Endothelial cell (in vitro differentiated cells): Measurements from ENCODE around the gene PSORS1C1. TPM values are rescaled to one million over a fixed set of nuclear protein-coding genes. Genes with fewer than 3 reads are reported as not detected.

ENCODE experiments used
- DNase-seq: peaks from one replicate; pipeline ENCODE4 v3.0.0; 2021; ENCODE audit warnings: low spot score
- H3K27ac Mint-ChIP-seq: one replicate; pipeline ENCODE4 v1.8.0; 2021; ENCODE audit warnings: mixed read lengths, inconsistent platforms; ENCODE audit not compliant: unreplicated experiment
- H3K27me3 Mint-ChIP-seq: one replicate; pipeline ENCODE4 v1.8.0; 2021; ENCODE audit warnings: mild to moderate bottlenecking, moderate library complexity, mixed read lengths, inconsistent platforms; ENCODE audit not compliant: unreplicated experiment
- H3K36me3 Mint-ChIP-seq: one replicate; pipeline ENCODE4 v1.8.0; 2021; ENCODE audit warnings: mild to moderate bottlenecking, low read depth, mixed read lengths, inconsistent platforms; ENCODE audit not compliant: unreplicated experiment
- H3K4me1 Mint-ChIP-seq: one replicate; pipeline ENCODE4 v1.8.0; 2021; ENCODE audit warnings: mild to moderate bottlenecking, mixed read lengths, inconsistent platforms; ENCODE audit not compliant: unreplicated experiment
- H3K4me3 Mint-ChIP-seq: one replicate; pipeline ENCODE4 v1.8.0; 2021; ENCODE audit warnings: mild to moderate bottlenecking, mixed read lengths, inconsistent platforms; ENCODE audit not compliant: unreplicated experiment
- H3K9me3 Mint-ChIP-seq: one replicate; pipeline ENCODE4 v1.8.0; 2021; ENCODE audit warnings: mixed read lengths, inconsistent platforms; ENCODE audit not compliant: unreplicated experiment
- total RNA-seq: library from RNA; stranded (reverse); fragmentation: NEBNext Ultra II Directional; extraction: Animal tissue kit (Norgen Biotek cat#: 25700); gene quantifications from one replicate; pipeline ENCODE4 v1.2.1, GENCODE V29; 2021; ENCODE audit not compliant: unreplicated experiment
- TF ChIP-seq, protein P1 (sequence below): fragments of 200-600 bp; sonication (generic); IDR thresholded peaks from one replicate; pipeline ENCODE4 v1.5.0; 2021; ENCODE audit warnings: antibody characterized with exemption; ENCODE audit not compliant: unreplicated experiment

Gene PSORS1C1
- total RNA-seq, 1 donor from 2014 or later = 0.54 TPM

DNA sequence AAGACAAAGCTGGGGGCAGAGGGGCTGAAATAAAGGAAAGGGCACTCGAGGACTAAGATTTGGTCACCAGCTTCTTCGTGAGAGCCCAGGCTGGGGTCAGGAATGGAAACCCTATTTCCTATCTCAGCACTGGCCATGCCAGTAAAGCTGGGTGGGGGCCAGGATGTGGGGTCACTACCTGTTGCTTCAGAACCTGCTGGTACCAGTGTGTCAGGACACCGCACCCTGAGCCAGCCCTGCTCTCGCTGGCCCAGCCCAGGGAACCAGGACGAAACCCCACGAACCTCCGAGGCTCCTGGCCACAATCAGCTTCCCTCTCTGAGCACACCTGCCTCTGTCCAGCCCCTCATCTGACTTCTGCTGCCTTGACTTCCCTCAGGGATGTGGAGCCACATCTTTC lies 3.6 kb downstream of the PSORS1C1 start:
- TF ChIP-seq, protein P1, sequence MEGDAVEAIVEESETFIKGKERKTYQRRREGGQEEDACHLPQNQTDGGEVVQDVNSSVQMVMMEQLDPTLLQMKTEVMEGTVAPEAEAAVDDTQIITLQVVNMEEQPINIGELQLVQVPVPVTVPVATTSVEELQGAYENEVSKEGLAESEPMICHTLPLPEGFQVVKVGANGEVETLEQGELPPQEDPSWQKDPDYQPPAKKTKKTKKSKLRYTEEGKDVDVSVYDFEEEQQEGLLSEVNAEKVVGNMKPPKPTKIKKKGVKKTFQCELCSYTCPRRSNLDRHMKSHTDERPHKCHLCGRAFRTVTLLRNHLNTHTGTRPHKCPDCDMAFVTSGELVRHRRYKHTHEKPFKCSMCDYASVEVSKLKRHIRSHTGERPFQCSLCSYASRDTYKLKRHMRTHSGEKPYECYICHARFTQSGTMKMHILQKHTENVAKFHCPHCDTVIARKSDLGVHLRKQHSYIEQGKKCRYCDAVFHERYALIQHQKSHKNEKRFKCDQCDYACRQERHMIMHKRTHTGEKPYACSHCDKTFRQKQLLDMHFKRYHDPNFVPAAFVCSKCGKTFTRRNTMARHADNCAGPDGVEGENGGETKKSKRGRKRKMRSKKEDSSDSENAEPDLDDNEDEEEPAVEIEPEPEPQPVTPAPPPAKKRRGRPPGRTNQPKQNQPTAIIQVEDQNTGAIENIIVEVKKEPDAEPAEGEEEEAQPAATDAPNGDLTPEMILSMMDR = no peak
- Mint-ChIP-seq H3K27me3 (peaks cover 13% of the 10 kb centered on the region), H3K4me1 (peaks cover 12% of the 10 kb centered on the region), H3K9me3 (no peaks in the 10 kb centered on the region), H3K4me3 (no peak overlapping the region), H3K27ac (peak overlapping the region; percentile 72), H3K36me3 (no peaks in the 10 kb centered on the region)
- DNase-seq = no peak

DNA sequence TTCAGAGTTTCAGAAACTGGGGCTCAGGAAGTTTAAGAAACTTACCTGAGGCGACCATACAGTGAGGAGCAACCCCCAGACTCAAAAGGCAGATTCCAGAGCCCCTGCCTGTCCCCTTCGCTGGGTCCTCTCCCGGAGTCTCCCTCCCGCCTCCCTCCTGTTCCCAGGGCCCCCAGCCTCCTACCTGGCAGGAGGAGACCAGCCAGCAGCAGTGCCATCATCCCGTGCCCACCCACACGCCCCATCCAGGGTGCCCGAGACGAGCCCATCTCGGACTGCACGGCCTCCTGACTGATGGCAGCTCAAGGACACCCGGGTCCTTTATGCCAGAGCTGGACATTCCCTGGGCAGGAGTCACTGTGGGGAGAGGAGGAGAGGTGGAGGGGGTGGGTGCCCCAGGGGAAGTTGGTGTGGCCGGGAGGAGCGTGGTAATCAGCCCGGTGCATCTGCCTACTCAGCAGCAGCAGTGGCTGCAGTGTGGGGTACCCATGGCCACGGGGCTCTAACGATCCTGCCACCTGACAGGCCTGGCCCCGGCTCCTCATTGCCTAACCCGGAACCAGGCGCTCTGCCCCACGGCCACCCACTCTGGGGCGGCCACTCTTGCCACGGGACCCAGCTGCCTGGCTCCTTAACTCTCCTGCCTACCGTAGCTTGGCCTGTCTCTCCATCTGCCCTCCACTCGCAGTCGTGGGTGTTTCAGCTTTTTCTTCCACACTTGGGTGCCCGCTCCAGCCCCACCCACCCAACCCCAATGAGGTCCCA lies 5.7 kb downstream of the PSORS1C1 start, which contains the start of gene CDSN:
Gene CDSN (minus strand): TSS at position 296 of the 765 bp plus-strand sequence. CDS start 27 bp downstream, at position 269.
- DNase-seq = no peak
- no peak within 1 kb of the TSS for H3K27ac Mint-ChIP-seq

DNA sequence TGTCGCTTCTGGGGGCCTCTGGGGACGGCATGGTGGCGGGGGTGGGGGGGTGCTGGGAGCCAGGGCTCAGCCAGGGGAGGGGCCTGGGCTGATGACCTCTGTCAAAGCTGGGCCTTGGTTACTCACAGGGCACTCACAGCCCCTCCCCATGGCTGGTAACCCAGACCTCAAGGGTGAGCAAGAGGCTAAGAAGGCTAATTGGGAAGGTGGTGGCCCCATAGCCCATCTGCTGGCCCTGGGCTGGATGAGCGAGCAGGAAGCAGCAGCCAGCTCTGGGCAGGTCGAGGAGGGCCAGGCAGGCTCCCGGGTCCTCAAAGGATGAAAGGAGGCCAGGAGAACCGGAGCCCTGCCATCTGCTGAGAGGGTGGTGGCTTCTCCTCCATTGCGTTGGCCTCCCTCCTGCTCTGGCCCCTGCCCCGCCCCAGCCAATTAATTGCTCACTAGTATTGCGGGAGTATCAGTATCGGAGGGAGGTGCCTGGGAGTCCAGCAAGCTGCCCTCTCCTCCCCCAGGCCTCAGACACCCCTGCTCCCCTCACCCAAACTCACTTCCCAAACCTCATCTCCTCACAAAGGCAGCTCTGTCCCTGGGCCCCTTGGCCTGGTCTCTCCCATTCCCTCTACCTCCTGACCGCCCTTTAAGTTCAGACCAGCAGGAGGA lies 6.7 kb downstream of the PSORS1C1 start:
- TF ChIP-seq, protein P1 = no peak
- H3K27ac Mint-ChIP-seq = no peak overlapping the region
- peaks cover 10% of the 10 kb centered on the region for H3K4me1 Mint-ChIP-seq
- H3K9me3 Mint-ChIP-seq = no peaks in the 10 kb centered on the region
- H3K36me3 Mint-ChIP-seq = no peaks in the 10 kb centered on the region
- DNase-seq = no peak
- no peak overlapping the region for H3K4me3 Mint-ChIP-seq
- H3K27me3 Mint-ChIP-seq = peaks cover 6% of the 10 kb centered on the region

More for the DNA sequence above, 5.7 kb downstream of the PSORS1C1 start, which contains the start of gene CDSN:
- Mint-ChIP-seq H3K27me3 (peaks cover 11% of the 10 kb centered on the region), H3K36me3 (no peaks in the 10 kb centered on the region), H3K9me3 (no peaks in the 10 kb centered on the region), H3K4me1 (peaks cover 7% of the 10 kb centered on the region), H3K4me3 (no peak within 1 kb of the TSS)
- TF ChIP-seq, protein P1 = no peak

DNA sequence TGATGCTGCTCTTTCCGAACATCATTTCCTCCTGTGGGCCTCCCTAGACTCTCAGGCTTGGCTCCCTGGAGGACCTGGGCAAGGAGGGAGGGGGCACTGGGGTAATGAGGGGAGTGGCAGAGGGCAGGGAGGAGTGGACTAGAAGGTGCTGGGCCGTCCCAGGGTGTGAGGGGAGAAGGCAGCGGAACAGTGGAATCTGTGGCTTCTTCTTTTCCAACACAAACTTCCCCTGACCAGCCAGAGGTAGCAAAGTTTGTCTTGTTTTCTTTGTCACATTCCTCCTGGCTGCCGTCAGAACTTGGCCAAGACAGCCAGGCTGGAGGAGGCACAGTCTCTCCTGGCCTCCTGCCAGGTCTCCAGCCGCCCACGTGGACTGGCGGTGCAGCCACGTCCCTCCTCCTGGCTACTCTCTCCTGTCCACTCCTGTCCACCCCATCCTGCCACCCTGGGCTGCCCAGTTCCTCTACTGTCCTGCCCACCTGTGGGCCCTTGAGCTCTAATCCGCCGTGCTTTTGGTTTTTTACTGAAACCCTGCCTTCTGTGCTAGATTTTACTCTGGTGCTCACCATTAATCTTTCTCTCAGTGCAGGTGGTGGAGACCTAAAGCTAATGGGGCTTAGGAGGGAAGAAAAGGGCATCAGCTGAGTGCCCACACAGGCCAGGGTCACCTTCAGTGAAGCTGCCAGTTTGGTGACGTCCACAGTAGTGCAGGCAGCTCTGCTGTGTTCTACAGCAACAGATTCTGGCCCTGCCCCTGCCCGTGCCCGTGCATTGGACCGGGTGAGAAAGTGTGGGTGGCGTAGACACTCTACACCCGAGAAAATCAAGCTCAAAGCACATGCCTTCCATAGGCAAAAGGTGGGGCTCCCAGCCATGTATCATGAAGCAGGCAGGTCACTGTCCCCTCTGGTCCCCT lies 8.4 kb downstream of the PSORS1C1 start:
- TF ChIP-seq, protein P1 = no peak
- no peak overlapping the region for H3K27ac Mint-ChIP-seq
- no peak for DNase-seq
- no peak overlapping the region for H3K4me3 Mint-ChIP-seq
- peaks cover 10% of the 10 kb centered on the region for H3K4me1 Mint-ChIP-seq
- H3K27me3 Mint-ChIP-seq = peaks cover 4% of the 10 kb centered on the region
- H3K36me3 Mint-ChIP-seq = no peaks in the 10 kb centered on the region
- no peaks in the 10 kb centered on the region for H3K9me3 Mint-ChIP-seq
